Breast epithelium (tissue), 4 donors: ENCODE measurements around the gene EPB41L1. TPM values are rescaled to one million over a fixed set of nuclear protein-coding genes. Genes with fewer than 3 reads are reported as not detected.
A peak's percentile ranks its signal among the peaks of the same experiment; 100 is the strongest.

ENCODE experiments used
- DNase-seq, 2 donors: peaks; one replicate each; pipeline ENCODE4 v3.0.0-alpha.2; 2019; ENCODE audit warnings: low spot score in 2 of 2
- H3K27ac ChIP-seq, 2 donors: fragments of 200-600 bp; sonication (generic) in 1 of 2; one replicate each; pipeline ENCODE4 v1.5.1; 2016 to 2019; ENCODE audit warnings: mild to moderate bottlenecking in 1 of 2
- H3K27me3 ChIP-seq, 2 donors: fragments of 200-600 bp; sonication (generic) in 1 of 2; one replicate each; pipeline versions ENCODE4 v1.5.1 to v1.6.0; 2017 to 2019; ENCODE audit warnings: control low read depth in 1 of 2, mild to moderate bottlenecking in 1 of 2
- H3K36me3 ChIP-seq: fragments of 200-600 bp; one replicate; pipeline ENCODE4 v1.5.1; 2019
- H3K4me1 ChIP-seq, 2 donors: fragments of 200-600 bp; sonication (generic); one replicate each; pipeline ENCODE4 v1.5.1; 2016 to 2019; ENCODE audit warnings: control low read depth in 1 of 2
- H3K4me3 ChIP-seq, 3 donors: fragments of 200-600 bp; sonication (generic); 1 replicate in 2 of 3; 2 replicates in 1 of 3; pipeline ENCODE4 v1.5.1; 2016 to 2019; ENCODE audit warnings: mild to moderate bottlenecking in 3 of 3, moderate library complexity in 2 of 3
- H3K9me3 ChIP-seq, 2 donors: fragments of 200-600 bp; sonication (generic) in 1 of 2; one replicate each; pipeline ENCODE4 v1.5.1; 2016 to 2019; ENCODE audit warnings: control low read depth in 1 of 2
- CTCF ChIP-seq, 3 donors: fragments of 450-650 bp; IDR thresholded peaks; one replicate each; pipeline ENCODE4 v1.5.1; 2016 to 2017; ENCODE audit warnings: antibody characterized with exemption in 3 of 3, mild to moderate bottlenecking in 3 of 3, moderate library complexity in 3 of 3
- POLR2A ChIP-seq: fragments of 450-650 bp; IDR thresholded peaks from one replicate; pipeline ENCODE4 v1.6.1; 2016; ENCODE audit warnings: antibody characterized with exemption, mild to moderate bottlenecking, moderate library complexity
- POLR2AphosphoS5 ChIP-seq, 3 donors: sonication (generic); formaldehyde crosslinking; IDR thresholded peaks; one replicate each; pipeline ENCODE4 v1.6.1; 2017; ENCODE audit warnings: antibody characterized with exemption in 3 of 3
- intact Hi-C: fragments of 100-400 bp; cut with DNase I; formaldehyde crosslinking; loops from one replicate; pipeline ENCODE4 v1.15.1; 2023; ENCODE audit warnings: low total_unique reads
- total RNA-seq, 3 donors: library from RNA; depleted of rRNA; stranded (reverse); fragments of >200 nt; gene quantifications; one replicate each; pipeline ENCODE4 v1.1.0, GENCODE V29; 2016

The EPB41L1 gene
- total RNA-seq, 3 donors from 2014 or later: 37.0 to 66.4 (median 43.7) TPM

GRCh38 chr20:36196676-36197075, 42.1 kb downstream of the EPB41L1 start:
- H3K27ac ChIP-seq: no peak overlapping the region
- no peaks in the 10 kb centered on the region for H3K36me3 ChIP-seq
- no peaks in the 10 kb centered on the region for H3K9me3 ChIP-seq
- no peaks in the 10 kb centered on the region for H3K4me1 ChIP-seq
- no peak overlapping the region for H3K4me3 ChIP-seq
- intact Hi-C loops: no loop called here
- DNase-seq: no peak
- H3K27me3 ChIP-seq: no peaks in the 10 kb centered on the region
- TF ChIP-seq POLR2A (no peak), CTCF (IDR thresholded peaks at IDR 0.05) (no peak), POLR2AphosphoS5 (IDR thresholded peaks at IDR 0.05) (no peak)

- Histone ChIP-seq H3K4me1 (no peaks in the 10 kb centered on the region), H3K36me3 (no peaks in the 10 kb centered on the region), H3K9me3 (no peaks in the 10 kb centered on the region), H3K27me3 (no peaks in the 10 kb centered on the region), H3K27ac (no peak overlapping the region), H3K4me3 (no peak overlapping the region)
- TF ChIP-seq CTCF (IDR thresholded peaks at IDR 0.05) (no peak), POLR2AphosphoS5 (IDR thresholded peaks at IDR 0.05) (no peak), POLR2A (no peak)
- DNase-seq: no peak
- intact Hi-C loops: no loop called here
These were observed 42.7 kb downstream of the EPB41L1 start for GRCh38 chr20:36197271-36197670.

- TF ChIP-seq POLR2A (no peak), CTCF (IDR thresholded peaks at IDR 0.05) (peak; percentile 55 to 90 (median 89))
- Histone ChIP-seq H3K4me1 (no peaks in the 10 kb centered on the region), H3K9me3 (no peaks in the 10 kb centered on the region), H3K36me3 (no peaks in the 10 kb centered on the region), H3K27me3 (no peaks in the 10 kb centered on the region), H3K4me3 (no peak overlapping the region), H3K27ac (no peak overlapping the region)
- DNase-seq: peak; percentile 71 to 83
- intact Hi-C loops: loop anchor here (2.0 kb wide), 1 partner anchor 51 kb away; no protein-coding TSS in a partner anchor
These were observed 45.1 kb downstream of the EPB41L1 start for GRCh38 chr20:36199345-36200257.

GRCh38 chr20:36200451-36200850, 45.9 kb downstream of the EPB41L1 start:
- intact Hi-C loops: no loop called here
- TF ChIP-seq POLR2A (no peak), POLR2AphosphoS5 (IDR thresholded peaks at IDR 0.05) (no peak), CTCF (IDR thresholded peaks at IDR 0.05) (no peak)

GRCh38 chr20:36201198-36201597, 46.7 kb downstream of the EPB41L1 start:
- H3K4me1 ChIP-seq: no peaks in the 10 kb centered on the region
- no peaks in the 10 kb centered on the region for H3K9me3 ChIP-seq
- H3K27me3 ChIP-seq: no peaks in the 10 kb centered on the region
- no peak overlapping the region for H3K27ac ChIP-seq
- H3K36me3 ChIP-seq: peaks cover 6% of the 10 kb centered on the region
- intact Hi-C loops: loop anchor here (1.0 kb wide), 1 partner anchor 16 kb away; no protein-coding TSS in a partner anchor
- no peak for TF ChIP-seq POLR2AphosphoS5 (IDR thresholded peaks at IDR 0.05)
- TF ChIP-seq CTCF (IDR thresholded peaks at IDR 0.05): no peak
- no peak for TF ChIP-seq POLR2A
- H3K4me3 ChIP-seq: no peak overlapping the region
- DNase-seq: no peak

More at GRCh38 chr20:36200451-36200850, 45.9 kb downstream of the EPB41L1 start:
- DNase-seq: no peak
- H3K27ac ChIP-seq: no peak overlapping the region
- H3K4me1 ChIP-seq: no peaks in the 10 kb centered on the region
- no peaks in the 10 kb centered on the region for H3K9me3 ChIP-seq
- no peaks in the 10 kb centered on the region for H3K27me3 ChIP-seq
- no peak overlapping the region for H3K4me3 ChIP-seq
- H3K36me3 ChIP-seq: peaks cover 2% of the 10 kb centered on the region
